Measurements from ENCODE around the gene COL20A1.

COL20A1 gene

GRCh38 chr20:63273635-63274380 is 19.2 kb upstream of the COL20A1 start (continued):
- TF ChIP-seq RARB (CRISPR knock-in tag; IDR thresholded peaks at IDR 0.05) (no peak), OSR1 (CRISPR knock-in tag; IDR thresholded peaks at IDR 0.05) (no peak), PATZ1 (CRISPR knock-in tag; IDR thresholded peaks at IDR 0.05; ENCODE audit: borderline replicate concordance) (no peak), SNAI2 (CRISPR knock-in tag; IDR thresholded peaks at IDR 0.05) (no peak), ARNTL (CRISPR knock-in tag; IDR thresholded peaks at IDR 0.05; ENCODE audit: borderline replicate concordance, low read depth) (no peak), ZC3H10 (CRISPR knock-in tag; IDR thresholded peaks at IDR 0.05) (no peak), GLIS3 (CRISPR knock-in tag; IDR thresholded peaks at IDR 0.05) (no peak), TCF4 (CRISPR knock-in tag; IDR thresholded peaks at IDR 0.05; ENCODE audit: borderline replicate concordance) (no peak), ZNF565 (CRISPR knock-in tag; conservative IDR thresholded peaks at IDR 0.05; ENCODE audit: low read depth) (no peak)
- TF ChIP-seq, protein P1, sequence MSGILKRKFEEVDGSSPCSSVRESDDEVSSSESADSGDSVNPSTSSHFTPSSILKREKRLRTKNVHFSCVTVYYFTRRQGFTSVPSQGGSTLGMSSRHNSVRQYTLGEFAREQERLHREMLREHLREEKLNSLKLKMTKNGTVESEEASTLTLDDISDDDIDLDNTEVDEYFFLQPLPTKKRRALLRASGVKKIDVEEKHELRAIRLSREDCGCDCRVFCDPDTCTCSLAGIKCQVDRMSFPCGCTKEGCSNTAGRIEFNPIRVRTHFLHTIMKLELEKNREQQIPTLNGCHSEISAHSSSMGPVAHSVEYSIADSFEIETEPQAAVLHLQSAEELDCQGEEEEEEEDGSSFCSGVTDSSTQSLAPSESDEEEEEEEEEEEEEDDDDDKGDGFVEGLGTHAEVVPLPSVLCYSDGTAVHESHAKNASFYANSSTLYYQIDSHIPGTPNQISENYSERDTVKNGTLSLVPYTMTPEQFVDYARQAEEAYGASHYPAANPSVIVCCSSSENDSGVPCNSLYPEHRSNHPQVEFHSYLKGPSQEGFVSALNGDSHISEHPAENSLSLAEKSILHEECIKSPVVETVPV (CRISPR knock-in tag; IDR thresholded peaks at IDR 0.05): no peak

DNA sequence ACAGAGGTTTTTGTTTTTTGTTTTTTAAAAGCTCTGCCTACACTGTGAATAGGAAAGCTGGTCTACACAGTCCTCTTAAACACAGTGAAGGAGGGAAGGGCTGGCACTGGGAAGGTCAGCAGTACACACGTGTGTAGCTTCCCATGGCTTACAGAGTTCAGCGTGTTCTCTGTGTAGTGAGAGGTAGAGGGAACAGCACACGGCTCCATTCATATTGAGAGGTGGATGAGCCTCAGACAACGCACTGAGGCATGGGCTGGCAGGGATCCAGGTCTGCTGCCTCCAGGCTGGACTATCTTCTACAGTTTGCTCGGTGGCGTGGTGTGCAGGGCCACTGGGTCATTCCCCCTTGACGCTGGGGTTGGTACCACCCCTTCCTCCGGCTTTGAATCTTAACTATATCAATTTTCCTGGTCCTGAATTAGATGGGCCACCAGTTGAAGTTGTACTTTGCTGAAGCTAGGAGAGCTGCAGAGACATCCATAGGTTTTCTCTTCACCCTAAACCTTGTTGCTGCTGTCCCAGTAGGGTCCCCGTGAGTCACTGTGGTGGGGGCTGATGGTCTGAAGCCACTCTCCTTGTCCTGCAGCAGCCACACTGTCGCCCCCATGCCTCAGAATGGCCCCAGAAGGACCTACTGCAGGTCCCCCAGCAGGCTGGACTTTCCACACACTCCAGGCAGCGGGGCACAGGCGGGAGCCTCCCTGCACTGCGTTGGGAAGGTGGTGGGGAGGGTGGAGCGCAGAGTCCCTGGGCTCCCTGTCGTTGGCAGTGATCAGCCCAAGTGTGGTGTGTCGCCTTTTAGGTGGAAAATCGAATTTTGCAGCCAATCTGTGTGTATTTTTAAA is 18.4 kb upstream of the COL20A1 start:
- ATAC-seq: no peak
- no peak for TF ChIP-seq TOX (CRISPR knock-in tag; IDR thresholded peaks at IDR 0.05; ENCODE audit: borderline replicate concordance)

DNA sequence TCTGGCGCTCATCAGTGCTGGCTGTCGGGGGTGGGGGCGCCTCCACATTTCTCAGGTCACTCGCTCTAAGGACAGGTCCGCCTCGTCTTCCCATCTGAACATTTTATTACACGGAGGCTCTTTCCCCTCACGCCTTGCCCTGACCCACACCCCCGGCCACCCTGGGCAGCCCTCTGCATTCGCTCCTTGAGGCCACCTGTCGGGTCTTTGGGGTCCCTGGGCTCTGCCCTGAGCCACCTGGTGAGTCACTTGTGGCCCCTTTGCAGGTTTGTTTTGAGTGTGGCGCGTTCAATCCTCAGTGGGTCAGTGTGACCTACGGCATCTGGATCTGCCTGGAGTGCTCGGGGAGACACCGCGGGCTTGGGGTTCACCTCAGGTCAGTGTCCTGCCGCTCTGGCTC is 17.2 kb upstream of the COL20A1 start:
- TF ChIP-seq GLIS3 (CRISPR knock-in tag; IDR thresholded peaks at IDR 0.05): no peak
- TF ChIP-seq, protein P2, sequence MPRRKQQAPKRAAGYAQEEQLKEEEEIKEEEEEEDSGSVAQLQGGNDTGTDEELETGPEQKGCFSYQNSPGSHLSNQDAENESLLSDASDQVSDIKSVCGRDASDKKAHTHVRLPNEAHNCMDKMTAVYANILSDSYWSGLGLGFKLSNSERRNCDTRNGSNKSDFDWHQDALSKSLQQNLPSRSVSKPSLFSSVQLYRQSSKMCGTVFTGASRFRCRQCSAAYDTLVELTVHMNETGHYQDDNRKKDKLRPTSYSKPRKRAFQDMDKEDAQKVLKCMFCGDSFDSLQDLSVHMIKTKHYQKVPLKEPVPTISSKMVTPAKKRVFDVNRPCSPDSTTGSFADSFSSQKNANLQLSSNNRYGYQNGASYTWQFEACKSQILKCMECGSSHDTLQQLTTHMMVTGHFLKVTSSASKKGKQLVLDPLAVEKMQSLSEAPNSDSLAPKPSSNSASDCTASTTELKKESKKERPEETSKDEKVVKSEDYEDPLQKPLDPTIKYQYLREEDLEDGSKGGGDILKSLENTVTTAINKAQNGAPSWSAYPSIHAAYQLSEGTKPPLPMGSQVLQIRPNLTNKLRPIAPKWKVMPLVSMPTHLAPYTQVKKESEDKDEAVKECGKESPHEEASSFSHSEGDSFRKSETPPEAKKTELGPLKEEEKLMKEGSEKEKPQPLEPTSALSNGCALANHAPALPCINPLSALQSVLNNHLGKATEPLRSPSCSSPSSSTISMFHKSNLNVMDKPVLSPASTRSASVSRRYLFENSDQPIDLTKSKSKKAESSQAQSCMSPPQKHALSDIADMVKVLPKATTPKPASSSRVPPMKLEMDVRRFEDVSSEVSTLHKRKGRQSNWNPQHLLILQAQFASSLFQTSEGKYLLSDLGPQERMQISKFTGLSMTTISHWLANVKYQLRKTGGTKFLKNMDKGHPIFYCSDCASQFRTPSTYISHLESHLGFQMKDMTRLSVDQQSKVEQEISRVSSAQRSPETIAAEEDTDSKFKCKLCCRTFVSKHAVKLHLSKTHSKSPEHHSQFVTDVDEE (CRISPR knock-in tag; IDR thresholded peaks at IDR 0.05): no peak
- no peak for TF ChIP-seq ZFP30 (CRISPR knock-in tag; IDR thresholded peaks at IDR 0.05)
- no peak for TF ChIP-seq ESRRG (CRISPR knock-in tag; IDR thresholded peaks at IDR 0.05)
- no peak for TF ChIP-seq ZNF565 (CRISPR knock-in tag; conservative IDR thresholded peaks at IDR 0.05; ENCODE audit: low read depth)
- TF ChIP-seq, protein P3, sequence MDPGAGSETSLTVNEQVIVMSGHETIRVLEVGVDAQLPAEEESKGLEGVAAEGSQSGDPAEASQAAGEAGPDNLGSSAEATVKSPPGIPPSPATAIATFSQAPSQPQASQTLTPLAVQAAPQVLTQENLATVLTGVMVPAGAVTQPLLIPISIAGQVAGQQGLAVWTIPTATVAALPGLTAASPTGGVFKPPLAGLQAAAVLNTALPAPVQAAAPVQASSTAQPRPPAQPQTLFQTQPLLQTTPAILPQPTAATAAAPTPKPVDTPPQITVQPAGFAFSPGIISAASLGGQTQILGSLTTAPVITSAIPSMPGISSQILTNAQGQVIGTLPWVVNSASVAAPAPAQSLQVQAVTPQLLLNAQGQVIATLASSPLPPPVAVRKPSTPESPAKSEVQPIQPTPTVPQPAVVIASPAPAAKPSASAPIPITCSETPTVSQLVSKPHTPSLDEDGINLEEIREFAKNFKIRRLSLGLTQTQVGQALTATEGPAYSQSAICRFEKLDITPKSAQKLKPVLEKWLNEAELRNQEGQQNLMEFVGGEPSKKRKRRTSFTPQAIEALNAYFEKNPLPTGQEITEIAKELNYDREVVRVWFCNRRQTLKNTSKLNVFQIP (CRISPR knock-in tag; IDR thresholded peaks at IDR 0.05; ENCODE audit: borderline replicate concordance, low read depth): no peak
- TF ChIP-seq SNAI2 (CRISPR knock-in tag; IDR thresholded peaks at IDR 0.05): no peak
- TF ChIP-seq BACH2 (CRISPR knock-in tag; IDR thresholded peaks at IDR 0.05; ENCODE audit: borderline replicate concordance): no peak
- TF ChIP-seq RARB (CRISPR knock-in tag; IDR thresholded peaks at IDR 0.05): no peak
- no peak for ATAC-seq

DNA sequence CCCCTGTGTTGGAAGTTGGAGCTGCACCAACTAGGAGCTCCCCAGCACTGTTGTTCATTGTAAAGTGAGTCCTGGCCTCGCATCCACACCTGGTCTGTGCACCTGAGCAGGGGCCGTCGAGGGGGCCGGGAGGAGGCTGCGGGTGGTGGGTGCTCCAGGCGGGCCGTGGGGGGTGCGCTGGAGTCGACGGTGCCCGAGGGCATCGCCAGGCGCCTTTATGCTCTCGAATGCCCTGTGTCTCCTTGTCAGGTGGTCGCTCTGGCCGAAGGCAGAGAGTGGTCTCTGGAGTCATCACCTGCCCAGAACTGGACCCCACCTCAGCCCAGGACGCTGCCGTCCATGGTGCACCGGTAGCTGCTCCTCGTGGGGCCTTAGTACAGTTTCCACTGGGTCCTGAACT is 16.0 kb upstream of the COL20A1 start:
- ATAC-seq: no peak
- TF ChIP-seq ZFP30 (CRISPR knock-in tag; IDR thresholded peaks at IDR 0.05): no peak
- no peak for TF ChIP-seq BACH2 (CRISPR knock-in tag; IDR thresholded peaks at IDR 0.05; ENCODE audit: borderline replicate concordance)
- TF ChIP-seq, protein P4, sequence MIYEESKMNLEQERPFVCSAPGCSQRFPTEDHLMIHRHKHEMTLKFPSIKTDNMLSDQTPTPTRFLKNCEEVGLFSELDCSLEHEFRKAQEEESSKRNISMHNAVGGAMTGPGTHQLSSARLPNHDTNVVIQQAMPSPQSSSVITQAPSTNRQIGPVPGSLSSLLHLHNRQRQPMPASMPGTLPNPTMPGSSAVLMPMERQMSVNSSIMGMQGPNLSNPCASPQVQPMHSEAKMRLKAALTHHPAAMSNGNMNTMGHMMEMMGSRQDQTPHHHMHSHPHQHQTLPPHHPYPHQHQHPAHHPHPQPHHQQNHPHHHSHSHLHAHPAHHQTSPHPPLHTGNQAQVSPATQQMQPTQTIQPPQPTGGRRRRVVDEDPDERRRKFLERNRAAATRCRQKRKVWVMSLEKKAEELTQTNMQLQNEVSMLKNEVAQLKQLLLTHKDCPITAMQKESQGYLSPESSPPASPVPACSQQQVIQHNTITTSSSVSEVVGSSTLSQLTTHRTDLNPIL (CRISPR knock-in tag; IDR thresholded peaks at IDR 0.05; ENCODE audit: low read depth): no peak
- TF ChIP-seq, protein P3 (CRISPR knock-in tag; IDR thresholded peaks at IDR 0.05; ENCODE audit: borderline replicate concordance, low read depth): no peak
- TF ChIP-seq ZNF565 (CRISPR knock-in tag; conservative IDR thresholded peaks at IDR 0.05; ENCODE audit: low read depth): no peak
- no peak for TF ChIP-seq PATZ1 (CRISPR knock-in tag; IDR thresholded peaks at IDR 0.05; ENCODE audit: borderline replicate concordance)
- no peak for TF ChIP-seq TCF4 (CRISPR knock-in tag; IDR thresholded peaks at IDR 0.05; ENCODE audit: borderline replicate concordance)
- no peak for TF ChIP-seq SNAI2 (CRISPR knock-in tag; IDR thresholded peaks at IDR 0.05)
- no peak for TF ChIP-seq ISL1 (CRISPR knock-in tag; IDR thresholded peaks at IDR 0.05)
